Measurements from ENCODE around the gene SLC37A2. TPM values are rescaled to one million over a fixed set of nuclear protein-coding genes. Genes with fewer than 3 reads are reported as not detected.

Gene SLC37A2
- total and polyA plus RNA-seq, 2 of the 13 experiments (the other 11 are each of a cell fraction or from before 2014, with no cell fraction given): 4.6 to 7.1 TPM

DNA sequence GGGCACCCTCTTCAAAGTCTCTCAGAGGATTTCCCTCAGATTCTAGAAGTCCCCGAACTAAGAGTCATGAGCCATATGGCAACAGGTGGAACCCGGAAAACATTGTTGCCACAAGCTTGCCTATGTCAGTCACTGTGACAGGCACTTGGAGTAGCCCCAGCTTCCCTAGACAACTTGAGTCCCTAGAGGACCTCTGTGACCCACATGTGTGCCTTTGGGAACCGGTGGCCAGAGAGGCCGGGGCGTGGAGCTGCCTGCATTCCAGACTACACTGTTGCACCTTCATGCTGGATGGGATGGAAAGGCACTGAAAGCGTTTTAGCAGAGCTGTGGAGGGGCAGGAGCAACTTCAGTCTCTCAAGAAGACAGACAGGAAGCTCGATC, 12.1 kb downstream of the SLC37A2 start:
- FAIRE-seq (no peak), DNase-seq (ENCODE audit: low spot score) (no peak), ATAC-seq (no peak)
- Histone ChIP-seq H2AFZ (ENCODE audit: low read length) (no peak overlapping the region), H3K9me3 (ENCODE audit: low read length) (no peaks in the 10 kb centered on the region), H3K4me1 (ENCODE audit: insufficient read depth, low read length) (peaks cover 59% of the 10 kb centered on the region), H4K20me1 (ENCODE audit: insufficient read depth, low read length) (no peaks in the 10 kb centered on the region), H3K4me3 (replicated peaks in 1 of 3; ENCODE audit: insufficient read depth in 1 of 3, low read depth in 2 of 3, low read length in 3 of 3) (no peak overlapping the region), H3K4me2 (ENCODE audit: low read depth, low read length) (peak overlapping the region; percentile 54), H3K27me3 (ENCODE audit: control insufficient read depth in 1 of 2, insufficient read depth in 2 of 2, low read length in 2 of 2) (peaks cover 0 to 4% of the 10 kb centered on the region in 2 experiments; a peak in 1 of 5 replicates), H3K27ac (ENCODE audit: extremely low read length, insufficient read depth, low read length) (no peak overlapping the region), H3K36me3 (replicated peaks in 1 of 2; ENCODE audit: control insufficient read depth in 1 of 2, insufficient read depth in 2 of 2, low read length in 2 of 2) (no peaks in the 10 kb centered on the region), H3K9ac (ENCODE audit: insufficient read depth, low read depth, low read length) (no peak overlapping the region), H3K79me2 (ENCODE audit: insufficient read depth, low read length) (no peaks in the 10 kb centered on the region)
- intact Hi-C loops (cut with micrococcal nuclease; ENCODE audit: unreplicated experiment) (no loop called here), in situ Hi-C loops (cut with HindIII; ENCODE audit: extremely low pct_ligation_motif_present, low pct_unique_long_range_greater_than_20kb) (no loop called here)
- BruUV-seq (replicated peaks): no TSS peak
- WGBS (ENCODE audit: low lambda C conversion rate): 25% methylated on average over 2 of the region's 7 CpGs
- ChIA-PET POLR2A (no interaction called here), CTCF (ENCODE audit: low intra/inter-chr PET ratio, low total read pairs) (no interaction called here)
- TF ChIP-seq, protein P1, sequence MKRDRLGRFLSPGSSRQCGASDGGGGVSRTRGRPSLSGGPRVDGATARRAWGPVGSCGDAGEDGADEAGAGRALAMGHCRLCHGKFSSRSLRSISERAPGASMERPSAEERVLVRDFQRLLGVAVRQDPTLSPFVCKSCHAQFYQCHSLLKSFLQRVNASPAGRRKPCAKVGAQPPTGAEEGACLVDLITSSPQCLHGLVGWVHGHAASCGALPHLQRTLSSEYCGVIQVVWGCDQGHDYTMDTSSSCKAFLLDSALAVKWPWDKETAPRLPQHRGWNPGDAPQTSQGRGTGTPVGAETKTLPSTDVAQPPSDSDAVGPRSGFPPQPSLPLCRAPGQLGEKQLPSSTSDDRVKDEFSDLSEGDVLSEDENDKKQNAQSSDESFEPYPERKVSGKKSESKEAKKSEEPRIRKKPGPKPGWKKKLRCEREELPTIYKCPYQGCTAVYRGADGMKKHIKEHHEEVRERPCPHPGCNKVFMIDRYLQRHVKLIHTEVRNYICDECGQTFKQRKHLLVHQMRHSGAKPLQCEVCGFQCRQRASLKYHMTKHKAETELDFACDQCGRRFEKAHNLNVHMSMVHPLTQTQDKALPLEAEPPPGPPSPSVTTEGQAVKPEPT (CRISPR knock-in tag; IDR thresholded peaks at IDR 0.05; ENCODE audit: low read depth): no peak
- no peak for TF ChIP-seq NFYC (CRISPR knock-in tag; IDR thresholded peaks at IDR 0.05)
- TF ChIP-seq ZNF10 (CRISPR knock-in tag; IDR thresholded peaks at IDR 0.05; ENCODE audit: borderline replicate concordance, low read depth): no peak
- TF ChIP-seq ZNF407 (CRISPR knock-in tag; IDR thresholded peaks at IDR 0.05; ENCODE audit: not compliant biosample characterization): no peak
- no peak for TF ChIP-seq MTF1 (CRISPR knock-in tag; IDR thresholded peaks at IDR 0.05)
- TF ChIP-seq ZNF136 (CRISPR knock-in tag; IDR thresholded peaks at IDR 0.05; ENCODE audit: low read depth): no peak
- no peak for TF ChIP-seq KLF6 (CRISPR knock-in tag; IDR thresholded peaks at IDR 0.05)
- TF ChIP-seq, protein P2, sequence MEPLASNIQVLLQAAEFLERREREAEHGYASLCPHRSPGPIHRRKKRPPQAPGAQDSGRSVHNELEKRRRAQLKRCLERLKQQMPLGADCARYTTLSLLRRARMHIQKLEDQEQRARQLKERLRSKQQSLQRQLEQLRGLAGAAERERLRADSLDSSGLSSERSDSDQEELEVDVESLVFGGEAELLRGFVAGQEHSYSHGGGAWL (CRISPR knock-in tag; IDR thresholded peaks at IDR 0.05): no peak
- TF ChIP-seq, protein P3, sequence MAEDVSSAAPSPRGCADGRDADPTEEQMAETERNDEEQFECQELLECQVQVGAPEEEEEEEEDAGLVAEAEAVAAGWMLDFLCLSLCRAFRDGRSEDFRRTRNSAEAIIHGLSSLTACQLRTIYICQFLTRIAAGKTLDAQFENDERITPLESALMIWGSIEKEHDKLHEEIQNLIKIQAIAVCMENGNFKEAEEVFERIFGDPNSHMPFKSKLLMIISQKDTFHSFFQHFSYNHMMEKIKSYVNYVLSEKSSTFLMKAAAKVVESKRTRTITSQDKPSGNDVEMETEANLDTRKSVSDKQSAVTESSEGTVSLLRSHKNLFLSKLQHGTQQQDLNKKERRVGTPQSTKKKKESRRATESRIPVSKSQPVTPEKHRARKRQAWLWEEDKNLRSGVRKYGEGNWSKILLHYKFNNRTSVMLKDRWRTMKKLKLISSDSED (CRISPR knock-in tag; IDR thresholded peaks at IDR 0.05): no peak
